ENCODE data around the gene ATP8B4.
"Not testable (repeated sequence)": the region's sequence is repeated elsewhere in the genome, so short reads cannot be mapped to it uniquely, and the experiment has no call there.

The ATP8B4 gene

DNA sequence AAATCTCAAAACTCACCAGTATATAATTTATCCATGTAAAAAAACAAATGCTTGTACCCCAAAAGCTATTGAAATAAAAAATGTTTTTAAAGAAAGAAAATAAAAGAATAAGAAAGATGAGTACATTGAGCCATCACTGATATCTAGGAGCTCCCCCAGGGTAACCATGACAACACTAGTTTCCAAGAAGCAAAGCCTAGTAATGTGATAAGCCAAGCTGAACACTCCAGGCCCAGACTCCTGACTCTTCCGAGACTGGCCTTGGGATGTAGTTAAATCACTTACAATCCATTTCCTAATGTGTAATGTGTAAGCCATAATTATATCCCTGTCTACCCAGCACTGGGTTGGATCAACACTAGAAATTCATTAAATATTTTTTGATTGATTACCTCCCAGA is 21.1 kb upstream of the ATP8B4 start:
- no peak for DNase-seq

DNA sequence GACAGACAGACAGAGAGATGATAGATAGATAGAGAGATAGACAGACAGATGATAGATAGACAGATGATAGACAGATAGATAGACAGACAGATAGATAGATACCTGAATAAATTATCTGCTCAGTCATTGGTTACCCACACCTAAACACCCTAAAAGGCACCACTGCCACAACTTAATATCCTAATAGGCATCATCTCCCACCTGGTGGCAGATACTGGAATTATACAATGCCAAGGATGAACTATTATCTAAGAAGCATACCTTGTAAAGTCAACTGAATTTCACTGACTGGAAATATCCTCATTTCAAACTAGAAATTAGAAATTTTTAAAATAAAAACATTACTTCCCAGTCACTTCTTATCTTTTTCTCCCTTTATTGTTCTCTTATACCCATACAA is 19.4 kb upstream of the ATP8B4 start:
- no peak for DNase-seq

GRCh38 chr15:50137893-50138292 is 18.9 kb upstream of the ATP8B4 start:
- DNase-seq: peak; percentile 37

GRCh38 chr15:50137330-50137761 is 18.3 kb upstream of the ATP8B4 start:
- peak; percentile 78 for DNase-seq

GRCh38 chr15:50135031-50135551 is 16.1 kb upstream of the ATP8B4 start:
- peak; percentile 94 for DNase-seq

GRCh38 chr15:50134524-50135024 is 15.5 kb upstream of the ATP8B4 start:
- no peak for DNase-seq

DNA sequence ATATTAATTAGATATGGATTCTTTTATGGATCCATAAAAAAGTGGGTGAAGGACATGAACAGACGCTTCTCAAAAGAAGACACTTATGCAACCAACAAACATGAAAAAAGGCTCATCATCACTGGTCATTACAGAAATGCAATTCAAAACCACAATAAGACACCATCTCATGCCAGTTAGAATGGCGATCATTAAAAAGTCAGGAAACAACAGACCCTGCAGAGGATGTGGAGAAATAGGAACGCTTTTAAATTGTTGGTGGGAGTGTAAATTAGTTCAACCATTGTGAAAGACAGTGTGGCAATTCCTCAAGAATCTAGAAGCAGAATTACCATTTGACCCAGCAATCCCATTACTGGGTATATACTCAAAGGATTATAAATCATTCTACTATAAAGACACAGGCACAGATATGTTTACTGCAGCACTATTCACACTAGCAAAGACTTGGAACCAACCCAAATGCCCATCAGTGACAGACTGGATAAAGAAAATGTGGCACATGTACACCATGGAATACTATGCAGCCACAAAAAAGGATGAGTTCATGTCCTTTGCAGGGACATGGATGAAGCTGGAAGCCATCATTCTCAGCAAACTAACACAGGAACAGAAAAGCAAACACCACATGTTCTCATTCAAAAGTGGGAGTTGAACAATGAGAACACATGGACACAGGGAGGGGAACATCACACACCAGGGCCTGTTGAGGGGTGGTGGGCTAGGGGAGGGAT is 13.4 kb upstream of the ATP8B4 start:
- DNase-seq: not testable (repeated sequence)

DNA sequence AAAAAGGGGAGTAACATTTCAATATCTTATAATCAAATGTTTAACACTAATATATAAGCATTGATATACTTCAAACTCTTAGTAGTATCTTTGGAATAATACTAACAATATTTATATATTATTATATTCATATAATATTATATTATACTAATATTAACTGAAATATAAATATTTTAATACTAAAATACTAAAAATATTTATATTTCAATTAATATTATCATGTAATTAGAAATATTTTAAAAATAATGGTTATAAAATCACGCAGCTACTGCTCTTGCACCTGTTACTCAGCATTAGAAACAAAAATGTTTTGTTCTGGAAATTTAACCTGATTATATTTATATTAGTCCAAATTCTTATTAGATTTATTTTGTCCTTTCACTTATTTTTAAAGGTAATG is 12.6 kb upstream of the ATP8B4 start:
- no peak for DNase-seq

DNA sequence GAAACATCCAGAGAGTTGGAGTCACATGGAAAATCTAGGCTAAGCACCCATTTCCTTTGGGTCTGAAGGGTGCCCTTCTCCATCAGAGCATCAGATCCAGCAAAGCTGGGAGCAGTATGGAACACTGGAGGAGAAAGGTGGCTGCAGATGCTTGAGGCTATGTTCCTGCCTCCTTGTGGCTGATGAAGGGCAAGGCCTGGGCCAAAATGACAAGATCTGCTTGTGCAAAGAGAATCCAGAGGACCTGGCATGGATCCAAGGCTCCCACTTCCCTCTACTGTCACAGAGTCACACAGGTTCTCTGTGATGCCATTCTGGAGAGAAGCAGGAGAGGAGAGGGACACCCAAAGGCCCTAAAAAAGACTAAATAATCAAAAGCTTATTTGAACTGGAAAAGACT is 9.2 kb upstream of the ATP8B4 start:
- no peak for DNase-seq

DNA sequence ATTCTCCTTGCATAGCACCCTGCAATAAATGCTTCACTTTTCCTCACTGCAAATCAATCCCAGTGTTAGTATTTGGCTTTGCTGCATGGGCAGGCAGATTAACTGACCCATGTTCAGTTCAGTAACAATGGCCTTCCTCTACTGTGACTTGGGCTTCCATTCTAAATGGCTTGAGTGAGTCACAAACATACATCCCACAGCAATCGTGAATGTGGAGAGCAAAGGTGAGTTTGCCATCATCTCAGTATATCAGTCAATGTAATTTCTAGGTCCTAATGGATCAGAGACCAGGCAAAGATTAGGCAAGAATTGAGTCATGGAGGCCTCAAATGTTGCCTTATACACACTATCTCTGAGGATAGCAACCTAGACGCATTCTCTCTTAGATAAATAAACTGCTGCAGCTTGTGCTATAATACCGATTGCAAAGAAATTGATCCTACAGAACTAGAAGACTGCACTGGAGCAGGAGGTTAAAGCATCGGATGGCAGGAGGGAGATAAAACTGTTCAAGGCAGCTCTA is 8.3 kb upstream of the ATP8B4 start:
- DNase-seq: no peak

GRCh38 chr15:50126072-50126471 is 7.0 kb upstream of the ATP8B4 start:
- no peak for DNase-seq

- no peak for DNase-seq
Measured at GRCh38 chr15:50124631-50125030, 5.6 kb upstream of the ATP8B4 start.

DNA sequence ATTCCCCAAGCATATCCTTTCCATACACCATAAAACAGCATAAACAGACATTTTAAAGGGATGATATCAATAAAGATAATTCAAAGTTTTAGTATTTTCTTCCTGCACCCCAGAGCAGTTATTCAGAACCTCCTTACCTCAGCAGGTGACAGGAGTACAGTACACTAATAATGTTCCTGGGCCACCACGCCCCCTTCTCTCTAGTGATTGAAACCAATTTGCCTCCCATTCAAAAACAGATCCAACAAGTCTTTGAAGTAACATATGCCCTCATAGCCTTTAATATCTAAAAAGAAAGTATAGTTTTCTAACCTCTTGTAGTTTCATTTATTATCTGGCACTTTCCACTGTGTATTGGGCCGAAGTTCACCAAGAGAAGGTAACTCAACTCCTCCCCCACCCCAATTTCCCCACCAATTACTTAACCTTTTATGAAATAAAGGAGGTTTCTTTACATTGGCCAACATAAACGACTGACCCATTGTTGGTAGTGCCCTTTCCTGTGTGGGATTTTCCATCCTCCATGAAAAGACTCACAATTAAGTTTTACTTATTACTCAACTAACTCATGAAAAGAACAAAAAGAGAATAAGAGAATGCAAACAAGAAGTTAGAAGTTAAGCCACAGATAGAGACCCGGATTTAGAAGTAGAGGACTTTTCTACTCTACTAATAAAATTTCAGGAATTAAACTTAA is 5.0 kb upstream of the ATP8B4 start:
- no peak for DNase-seq

DNA sequence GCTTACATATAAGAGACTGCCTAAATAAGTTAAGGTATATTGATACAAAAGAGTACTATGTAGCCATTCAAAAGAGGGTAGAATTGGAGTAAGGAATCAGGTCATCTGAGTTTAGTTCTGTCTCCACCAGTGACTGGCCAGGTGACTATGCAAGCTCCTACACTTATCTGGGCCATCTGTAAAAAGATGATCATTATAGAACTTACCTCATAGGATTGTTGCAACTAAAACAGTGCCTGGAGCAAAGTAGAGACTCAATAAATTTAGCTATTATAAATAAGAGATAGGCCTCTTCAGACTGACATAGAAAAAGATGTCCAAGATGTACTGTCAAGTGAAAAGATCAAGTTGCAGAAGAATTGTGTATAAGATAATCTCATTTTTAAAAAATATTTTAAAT is 1.7 kb upstream of the ATP8B4 start:
- no peak for DNase-seq

DNA sequence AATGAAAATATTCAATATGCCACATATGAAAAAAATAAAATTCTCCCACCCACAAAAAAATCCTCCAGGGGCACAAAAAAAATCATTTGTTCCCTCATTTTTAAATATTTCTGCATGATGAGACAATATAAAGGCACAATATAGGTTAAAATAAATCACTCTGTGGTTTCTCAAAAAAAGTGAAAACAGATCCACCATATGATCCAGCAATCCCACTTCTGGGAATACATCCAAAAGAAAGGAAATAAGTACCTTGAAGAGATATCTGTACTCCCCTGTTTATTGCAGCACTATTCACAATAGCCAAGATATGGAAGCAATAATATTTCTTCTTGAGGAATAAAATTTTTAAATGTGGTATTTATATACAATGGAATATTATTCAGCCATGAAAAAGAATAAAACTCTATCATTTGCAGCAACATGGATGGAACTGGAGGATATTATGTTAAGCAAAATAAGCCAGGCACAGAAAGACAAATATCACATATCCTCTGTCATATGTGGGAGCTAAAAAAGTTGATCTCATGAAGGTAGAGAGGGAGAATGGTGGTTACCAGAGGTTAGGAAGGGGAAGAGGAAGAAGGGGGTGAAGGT is 1.5 kb downstream of the ATP8B4 start:
- DNase-seq: no peak

DNA sequence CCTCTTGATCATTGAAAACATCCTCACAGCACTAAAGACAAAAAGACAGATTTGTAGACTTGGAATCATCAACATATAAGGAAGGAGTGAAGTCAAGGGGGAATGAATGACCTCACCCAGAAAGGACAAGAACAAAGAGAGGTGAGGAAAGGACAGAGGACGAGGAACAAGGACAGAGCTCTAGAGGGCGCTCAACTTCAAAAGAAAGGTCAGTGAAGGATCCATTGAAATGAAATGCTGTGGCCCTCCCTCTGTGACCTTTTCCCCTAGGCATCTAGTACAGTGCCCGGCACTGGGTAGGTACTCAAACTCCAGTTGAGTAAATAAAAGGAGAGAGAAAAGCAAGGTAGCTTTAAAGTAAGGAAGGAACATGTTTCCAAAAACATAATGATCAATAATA is 2.6 kb downstream of the ATP8B4 start:
- peak; percentile 58 for DNase-seq

GRCh38 chr15:50113992-50114780 is 4.8 kb downstream of the ATP8B4 start:
- no peak for DNase-seq

DNA sequence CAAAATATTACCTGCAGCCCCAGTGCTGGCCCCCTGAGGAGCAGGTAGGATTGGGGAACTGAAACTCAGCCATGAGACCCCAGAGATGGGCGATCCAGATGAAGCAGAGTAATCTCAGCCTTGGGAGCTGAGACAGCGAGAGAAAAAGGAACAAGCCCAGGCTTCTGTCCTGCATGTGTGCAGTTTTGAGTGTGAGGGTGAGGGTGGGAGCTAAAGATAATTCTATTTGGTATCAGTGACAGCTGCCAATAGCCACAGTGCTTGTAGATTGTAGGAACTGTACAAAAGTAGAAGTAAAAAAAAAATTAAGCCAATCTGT is 5.9 kb downstream of the ATP8B4 start:
- DNase-seq: no peak

DNA sequence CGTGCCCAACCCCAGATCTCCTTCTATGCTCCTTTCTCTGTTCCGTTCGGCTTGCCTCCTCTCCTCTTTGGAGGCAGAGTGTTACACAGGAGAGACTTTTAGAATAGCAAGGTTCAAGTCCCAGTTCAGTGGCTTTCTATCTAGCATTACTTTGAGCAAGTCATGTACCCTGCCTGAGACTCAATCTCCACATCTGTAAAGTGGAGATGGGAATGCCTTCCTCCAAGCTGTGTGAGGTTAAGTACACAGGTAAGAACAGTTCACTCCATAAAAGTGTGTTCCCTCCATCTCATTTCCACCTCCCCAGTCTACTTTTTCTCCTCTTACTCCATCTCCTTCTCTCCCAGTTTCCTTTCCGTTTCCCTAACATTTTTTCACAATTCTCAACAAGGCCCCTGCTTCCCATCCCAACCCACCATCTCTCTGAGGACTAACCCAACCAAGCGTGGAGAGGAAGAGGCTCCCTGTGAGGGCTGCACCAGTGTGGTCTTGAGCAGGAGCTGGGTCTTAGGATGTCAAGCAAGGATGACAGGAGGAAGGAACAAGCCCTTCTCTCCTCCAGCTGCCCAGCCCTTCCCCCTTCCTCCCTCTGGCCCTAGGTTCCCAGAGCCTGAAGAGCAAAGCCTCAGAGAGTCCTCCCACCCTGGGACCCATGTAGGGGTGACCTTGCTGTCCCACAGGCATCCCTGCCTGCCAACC is 6.4 kb downstream of the ATP8B4 start:
- no peak for DNase-seq

GRCh38 chr15:50110285-50110684 is 8.7 kb downstream of the ATP8B4 start:
- DNase-seq: no peak

DNA sequence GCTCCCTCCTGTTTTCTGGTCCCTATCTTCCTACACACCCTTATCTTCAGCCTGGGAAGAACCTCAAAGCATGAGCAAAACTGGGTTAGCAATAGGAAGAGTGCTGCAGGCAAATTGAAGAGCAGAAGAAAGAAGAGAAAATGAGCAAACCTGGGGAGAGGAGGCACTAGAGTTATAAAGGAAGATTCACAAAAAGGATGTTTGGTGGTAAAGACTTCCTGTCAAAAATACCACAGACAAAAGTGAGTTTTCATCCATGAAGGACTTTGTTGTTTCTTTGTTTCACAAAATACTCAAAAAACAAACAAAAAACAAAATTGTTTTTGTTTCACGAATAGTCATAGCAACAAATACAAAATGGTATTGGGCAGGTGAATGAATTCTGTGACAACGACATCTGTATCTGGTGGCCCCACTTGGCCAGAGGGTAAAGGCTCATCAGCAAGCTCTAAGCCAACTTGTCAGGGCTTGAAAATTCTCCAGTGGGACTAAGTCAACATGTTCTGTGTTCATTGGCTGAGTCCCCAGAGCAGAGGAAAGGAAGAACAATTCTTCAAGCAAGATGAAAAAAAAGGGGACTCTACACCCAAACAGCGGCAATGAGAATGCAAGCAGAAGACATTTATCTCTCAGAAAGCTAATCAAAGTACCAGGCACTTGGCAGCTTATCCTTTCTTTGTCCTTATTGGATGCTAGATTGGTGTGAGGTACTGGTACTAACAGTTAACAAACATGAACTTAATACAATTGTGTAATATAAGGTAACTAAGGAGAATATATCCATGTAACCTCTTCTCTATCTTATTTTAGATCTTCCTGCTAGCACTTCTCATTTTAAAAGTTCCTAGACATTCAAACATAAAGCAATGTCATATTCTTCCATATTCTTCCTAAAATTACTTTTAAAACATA is 9.7 kb downstream of the ATP8B4 start:
- peak; percentile 65 for DNase-seq
